HepG2 (cell line): ENCODE measurements around the gene GRAMD2A. TPM values are rescaled to one million over a fixed set of nuclear protein-coding genes. Genes with fewer than 3 reads are reported as not detected.

Experiments
- ATAC-seq: fragments of 200-7000 bp; cut with Tn5 transposase; 3 replicates; pipeline ENCODE4 v1.9.1; 2020; ENCODE audit warnings: mild to moderate bottlenecking, moderate library complexity
- BruUV-seq: library from RNA; stranded (reverse); fragments of 400-500 nt; replicated peaks from 2 replicates; lab custom pipeline; 2021; lab: Mats Ljungman, UMichigan
- CTCF ChIA-PET: fragments of 300-600 bp; formaldehyde crosslinking; extraction: SDS; loops from one replicate; lab custom pipeline; 2021; ENCODE audit warnings: low total read pairs, inconsistent platforms, low intra/inter-chr PET ratio; lab: Yijun Ruan, JAX
- POLR2A ChIA-PET: fragments of 350-600 bp; sonication (Branson Sonifier 250); formaldehyde crosslinking; loops from one replicate; lab custom pipeline; 2020; ENCODE audit warnings: antibody characterized with exemption, inconsistent platforms; lab: Yijun Ruan, JAX
- DNase-seq: peaks from one replicate; pipeline ENCODE4 v3.0.0-alpha.2; 2015; ENCODE audit warnings: low spot score
- FAIRE-seq: peaks from 3 replicates; lab custom pipeline; 2011; peaks lifted over from hg19 to GRCh38; lab: Jason Lieb, UNC
- H2AFZ ChIP-seq: one replicate; pipeline ENCODE4 v1.6.1; 2011; ENCODE audit warnings: low read length, inconsistent platforms
- H3K27ac ChIP-seq: fragments of 300-600 bp; 3 replicates; pipeline ENCODE4 v1.8.0; 2011; ENCODE audit warnings: mixed run types, mild to moderate bottlenecking, mixed read lengths, low read length, inconsistent platforms; ENCODE audit not compliant: insufficient read depth; ENCODE audit errors: extremely low read length
- H3K27me3 ChIP-seq, 2 experiments: fragments of 200-600 bp in 1 of 2; 2 replicates in 1 of 2; 3 replicates in 1 of 2; pipeline versions ENCODE4 v1.6.0 to v1.8.0; 2011; ENCODE audit warnings: low read length in 2 of 2, mild to moderate bottlenecking in 2 of 2, moderate library complexity in 2 of 2, inconsistent platforms in 1 of 2; ENCODE audit not compliant: insufficient read depth in 2 of 2, control insufficient read depth in 1 of 2
- H3K36me3 ChIP-seq, 2 experiments: fragments of 200-600 bp in 1 of 2; replicated peaks in 1 of 2; 2 replicates in 1 of 2; 3 replicates in 1 of 2; pipeline versions ENCODE4 v1.5.1 to v1.8.0; 2011; ENCODE audit warnings: low read length in 2 of 2, inconsistent platforms in 1 of 2; ENCODE audit not compliant: insufficient read depth in 2 of 2, control insufficient read depth in 1 of 2
- H3K4me1 ChIP-seq: 2 replicates; pipeline ENCODE4 v1.5.1; 2012; ENCODE audit warnings: low read length, inconsistent platforms; ENCODE audit not compliant: insufficient read depth
- H3K4me2 ChIP-seq: 2 replicates; pipeline ENCODE4 v1.6.0; 2011; ENCODE audit warnings: low read depth, low read length, inconsistent platforms
- H3K4me3 ChIP-seq, 3 experiments: fragments of 200-600 bp in 1 of 3; sonication (generic), shearing (Covaris generic) in 1 of 3; replicated peaks in 1 of 3; 2 replicates each; pipeline ENCODE4 v1.5.1; 2011 to 2016; ENCODE audit warnings: low read length in 3 of 3, inconsistent platforms in 2 of 3, low read depth in 2 of 3, mild to moderate bottlenecking in 2 of 3, control low read depth in 1 of 3, mixed read lengths in 1 of 3; ENCODE audit not compliant: insufficient read depth in 1 of 3
- H3K79me2 ChIP-seq: one replicate; pipeline ENCODE4 v1.6.1; 2011; ENCODE audit warnings: low read length, inconsistent platforms; ENCODE audit not compliant: insufficient read depth
- H3K9ac ChIP-seq: 2 replicates; pipeline ENCODE4 v1.6.0; 2011; ENCODE audit warnings: mild to moderate bottlenecking, low read depth, low read length, inconsistent platforms; ENCODE audit not compliant: insufficient read depth
- H3K9me3 ChIP-seq: 2 replicates; pipeline ENCODE4 v1.5.1; 2012; ENCODE audit warnings: mild to moderate bottlenecking, low read length
- H4K20me1 ChIP-seq: 2 replicates; pipeline ENCODE4 v1.6.0; 2011; ENCODE audit warnings: inconsistent platforms, mild to moderate bottlenecking, low read length, moderate library complexity; ENCODE audit not compliant: insufficient read depth
- KLF16 ChIP-seq, 2 experiments: sonication (generic) in 1 of 2; formaldehyde crosslinking in 1 of 2; IDR thresholded peaks; 2 replicates each; pipeline versions ENCODE4 v1.6.1 to v1.8.0; 2016 to 2023; ENCODE audit warnings: missing genetic modification reagents in 2 of 2, missing compliant biosample characterization in 1 of 2
- KLF9 ChIP-seq: IDR thresholded peaks from 2 replicates; pipeline ENCODE4 v1.6.1; 2016; ENCODE audit warnings: low read depth
- NR3C1 ChIP-seq: sonication (generic); formaldehyde crosslinking; IDR thresholded peaks from 2 replicates; pipeline ENCODE4 v1.4.0; 2020; ENCODE audit warnings: missing genetic modification reagents
- PRDM4 ChIP-seq: sonication (generic); formaldehyde crosslinking; IDR thresholded peaks from 2 replicates; pipeline ENCODE4 v1.9.0; 2021; ENCODE audit warnings: missing genetic modification reagents, borderline replicate concordance
- SP2 ChIP-seq: sonication (generic); formaldehyde crosslinking; IDR thresholded peaks from 2 replicates; pipeline ENCODE4 v1.5.1; 2020; ENCODE audit warnings: mild to moderate bottlenecking, missing genetic modification reagents
- ZNF687 ChIP-seq: sonication (generic); formaldehyde crosslinking; IDR thresholded peaks from 2 replicates; pipeline ENCODE4 v1.5.1; 2020; ENCODE audit warnings: mild to moderate bottlenecking, missing genetic modification reagents, moderate library complexity
- ZNF724P ChIP-seq: sonication (generic); formaldehyde crosslinking; IDR thresholded peaks from 2 replicates; pipeline ENCODE4 v1.8.0; 2022; ENCODE audit warnings: missing genetic modification reagents, borderline replicate concordance
- WGBS: methylation state at CpG from one replicate; pipeline ENCODE4 v1.1.6; 2017; ENCODE audit warnings: low lambda C conversion rate; 5-methylcytosine and 5-hydroxymethylcytosine counted together
- in situ Hi-C: cut with HindIII; loops from 2 replicates; pipeline ENCODE4 v1.10.0; 2017; ENCODE audit warnings: low pct_unique_long_range_greater_than_20kb; ENCODE audit not compliant: extremely low pct_ligation_motif_present
- intact Hi-C: fragments of 100-400 bp; cut with micrococcal nuclease; formaldehyde crosslinking; loops from one replicate; pipeline ENCODE4 v1.10.0; 2022; ENCODE audit not compliant: unreplicated experiment
- polyA plus RNA-seq, 8 experiments: library from polyadenylated mRNA; depleted of rRNA in 3 of 8; stranded (reverse) in 7 of 8; unstranded in 1 of 8; fragments of >200 nt; fragmentation: Illumina TruSeq in 4 of 8; extraction: Trizol in 4 of 8; gene quantifications; 2 replicates each; pipeline versions ENCODE4 v1.2.1 to v1.2.3, GENCODE V29; 2011 to 2016; ENCODE audit warnings: low read depth in 4 of 8, missing spikeins in 1 of 8, mixed read lengths in 1 of 8; ENCODE audit not compliant: insufficient read depth in 1 of 8
- total RNA-seq, 5 experiments: library from RNA; depleted of rRNA; stranded (reverse); fragments of >200 nt; fragmentation: Illumina TruSeq; extraction: Trizol; gene quantifications; 2 replicates each; pipeline ENCODE4 v1.2.3, GENCODE V29; 2016; ENCODE audit warnings: low read depth in 1 of 5

The GRAMD2A gene
- total and polyA plus RNA-seq, 2 of the 13 experiments (the other 11 are each of a cell fraction or from before 2014, with no cell fraction given): 0.04 TPM; not detected in 1

- TF ChIP-seq SP2 (CRISPR knock-in tag): no peak
- TF ChIP-seq NR3C1 (CRISPR knock-in tag): no peak
- TF ChIP-seq ZNF687 (CRISPR knock-in tag): no peak
- TF ChIP-seq ZNF724P: no peak
- no peak for TF ChIP-seq PRDM4 (CRISPR knock-in tag)
- TF ChIP-seq KLF9 (CRISPR knock-in tag): no peak
- TF ChIP-seq KLF16 (CRISPR knock-in tag; IDR thresholded peaks at IDR 0.05): no peak
- DNase-seq (no peak), ATAC-seq (no peak), FAIRE-seq (no peak)
- ChIA-PET POLR2A (no interaction called here), CTCF (no interaction called here)
- 63% methylated on average over 12 of the region's 16 CpGs for WGBS
- no peak overlapping the region for H3K9ac ChIP-seq
- H3K79me2 ChIP-seq: no peaks in the 10 kb centered on the region
- H3K4me3 ChIP-seq: no peak overlapping the region
- no peaks in the 10 kb centered on the region for H3K9me3 ChIP-seq
- intact Hi-C loops: no loop called here
- H4K20me1 ChIP-seq: no peaks in the 10 kb centered on the region
- no peak overlapping the region for H2AFZ ChIP-seq
- H3K36me3 ChIP-seq: no peaks in the 10 kb centered on the region
- no peak overlapping the region for H3K27ac ChIP-seq
- H3K4me2 ChIP-seq: peak overlapping the region; percentile 21
- H3K27me3 ChIP-seq: peaks cover 6 to 43% of the 10 kb centered on the region in 2 experiments; a peak in 3 of 5 replicates
- H3K4me1 ChIP-seq: peaks cover 26% of the 10 kb centered on the region
- in situ Hi-C loops: no loop called here
- BruUV-seq: no TSS peak
Observed at GRCh38 chr15:72169921-72170611, 27.5 kb downstream of the GRAMD2A start.
